ENCODE measurements around the gene MILR1.
A peak's percentile ranks its signal among the peaks of the same experiment; 100 is the strongest.
"Not testable (repeated sequence)": the region's sequence is repeated elsewhere in the genome, so short reads cannot be mapped to it uniquely, and the experiment has no call there.

MILR1 gene

GRCh38 chr17:64460955-64461354 lies 12.0 kb downstream of the MILR1 start:
- DNase-seq, result no peak
- in situ Hi-C loops (cut with MboI; ENCODE audit: low pct_unique_long_range_greater_than_20kb, low sequenced_read_pairs), result no loop called here

DNA sequence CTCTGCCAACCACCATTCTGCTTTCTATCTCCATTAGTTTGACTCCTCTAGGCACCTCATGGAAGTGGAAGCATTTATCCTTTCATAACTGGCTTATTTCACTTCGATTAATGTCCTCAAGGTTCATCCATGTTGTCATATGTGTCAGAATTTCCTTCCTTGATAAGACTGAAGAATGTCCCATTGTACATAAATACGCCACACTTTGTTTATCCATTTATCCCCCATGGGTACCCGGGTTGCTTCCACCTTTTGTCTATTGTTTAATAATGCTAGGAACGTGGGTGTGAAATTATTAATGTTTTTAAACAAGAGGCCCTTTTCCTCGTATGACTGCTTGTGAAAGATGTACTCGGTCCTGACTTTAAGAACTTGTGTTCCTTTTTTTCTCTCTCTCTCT lies 12.9 kb downstream of the MILR1 start:
- in situ Hi-C loops (cut with MboI; ENCODE audit: low pct_unique_long_range_greater_than_20kb, low sequenced_read_pairs), result no loop called here
- no peak for DNase-seq

- in situ Hi-C loops (cut with MboI; ENCODE audit: low pct_unique_long_range_greater_than_20kb, low sequenced_read_pairs), result no loop called here
- no peak for DNase-seq
Observed at GRCh38 chr17:64466019-64466735, 17.3 kb downstream of the MILR1 start.

DNA sequence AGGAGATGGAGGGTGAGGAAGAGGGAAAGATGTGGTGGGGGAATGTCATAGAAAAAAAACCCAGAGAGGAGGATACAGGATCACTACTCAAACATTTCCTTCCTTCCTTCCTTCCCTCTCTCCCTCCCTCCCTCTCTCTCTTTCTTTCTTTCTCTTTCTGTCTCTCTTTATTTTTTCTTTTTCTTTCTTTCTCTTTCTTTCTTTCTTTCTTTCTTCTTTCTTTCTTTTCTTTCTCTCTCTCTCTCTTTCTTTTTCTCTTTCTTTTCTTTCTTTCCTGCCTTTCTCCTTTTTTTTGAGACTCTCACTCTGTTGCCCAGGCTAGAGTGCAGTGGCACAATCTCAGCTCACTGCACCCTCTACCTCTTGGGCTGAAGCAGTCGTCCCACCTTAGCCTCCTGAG lies 17.9 kb downstream of the MILR1 start:
- DNase-seq; in situ Hi-C loops (cut with MboI; ENCODE audit: low pct_unique_long_range_greater_than_20kb, low sequenced_read_pairs): not testable (repeated sequence)

DNA sequence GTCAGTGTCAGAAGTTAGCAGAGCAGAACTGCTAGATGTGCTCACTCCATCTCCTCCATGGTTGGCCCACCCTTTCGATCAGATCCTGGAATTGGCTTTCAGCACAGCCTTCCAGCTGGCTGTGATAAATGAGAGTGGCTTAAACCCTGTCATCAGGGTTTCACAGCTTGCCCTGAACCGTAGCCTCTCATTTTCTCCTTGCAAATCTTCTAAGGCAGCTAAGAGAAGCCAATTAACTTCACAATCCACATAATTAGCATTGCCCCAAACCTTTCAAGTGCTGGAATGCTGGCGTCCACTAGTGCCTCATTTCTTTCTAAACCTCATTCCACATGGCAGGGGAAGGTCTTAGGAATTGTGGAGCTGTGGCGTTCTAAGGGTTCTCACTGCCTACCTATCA lies 21.7 kb downstream of the MILR1 start:
- in situ Hi-C loops (cut with MboI; ENCODE audit: low pct_unique_long_range_greater_than_20kb, low sequenced_read_pairs), result no loop called here
- DNase-seq, result no peak

DNA sequence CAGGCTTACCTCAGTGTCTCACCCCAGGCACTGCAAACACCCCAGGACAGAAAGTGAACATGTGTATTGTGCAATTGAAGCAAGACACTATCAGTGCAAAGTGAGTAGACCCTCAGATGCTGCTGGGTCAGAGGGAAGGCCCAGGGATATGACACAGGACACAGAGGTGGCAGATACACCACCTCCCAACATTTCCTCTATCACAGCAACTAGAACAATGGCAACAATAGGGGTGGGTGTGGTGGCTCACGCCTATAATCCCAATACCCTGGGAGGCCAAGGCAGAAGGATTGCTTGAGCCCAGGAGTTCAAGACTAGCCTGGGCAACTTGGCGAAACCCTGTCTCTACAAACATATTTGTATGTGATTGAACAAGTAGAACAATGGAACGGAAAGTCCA lies 22.5 kb downstream of the MILR1 start:
- DNase-seq, result no peak
- in situ Hi-C loops (cut with MboI; ENCODE audit: low pct_unique_long_range_greater_than_20kb, low sequenced_read_pairs), result no loop called here

DNA sequence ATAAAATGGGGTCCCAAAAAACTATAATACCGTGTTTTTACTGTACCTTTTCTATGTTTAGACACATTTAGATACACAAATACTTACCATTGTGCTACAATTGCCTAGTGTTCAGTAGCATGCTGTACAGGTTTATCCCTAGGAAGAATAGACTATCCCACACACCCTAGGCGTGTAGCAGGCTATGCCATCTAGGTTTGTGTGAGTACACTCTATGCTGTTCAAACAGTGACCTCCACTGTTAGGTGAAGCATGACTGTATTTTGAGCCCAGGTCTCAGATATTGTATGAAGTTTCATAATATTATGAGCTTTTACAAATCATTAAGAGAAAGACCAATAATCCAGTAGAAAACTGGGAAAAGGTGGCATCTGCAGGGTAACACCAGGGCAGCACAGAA lies 23.6 kb downstream of the MILR1 start:
- in situ Hi-C loops (cut with MboI; ENCODE audit: low pct_unique_long_range_greater_than_20kb, low sequenced_read_pairs), result no loop called here
- no peak for DNase-seq

GRCh38 chr17:64477849-64478248 lies 28.9 kb downstream of the MILR1 start:
- in situ Hi-C loops (cut with MboI; ENCODE audit: low pct_unique_long_range_greater_than_20kb, low sequenced_read_pairs), result no loop called here
- DNase-seq, result no peak

GRCh38 chr17:64480951-64481350 lies 32.0 kb downstream of the MILR1 start:
- DNase-seq, result no peak
- in situ Hi-C loops (cut with MboI; ENCODE audit: low pct_unique_long_range_greater_than_20kb, low sequenced_read_pairs), result no loop called here

GRCh38 chr17:64484380-64484779 lies 35.5 kb downstream of the MILR1 start:
- in situ Hi-C loops (cut with MboI; ENCODE audit: low pct_unique_long_range_greater_than_20kb, low sequenced_read_pairs), result no loop called here
- DNase-seq, result no peak

DNA sequence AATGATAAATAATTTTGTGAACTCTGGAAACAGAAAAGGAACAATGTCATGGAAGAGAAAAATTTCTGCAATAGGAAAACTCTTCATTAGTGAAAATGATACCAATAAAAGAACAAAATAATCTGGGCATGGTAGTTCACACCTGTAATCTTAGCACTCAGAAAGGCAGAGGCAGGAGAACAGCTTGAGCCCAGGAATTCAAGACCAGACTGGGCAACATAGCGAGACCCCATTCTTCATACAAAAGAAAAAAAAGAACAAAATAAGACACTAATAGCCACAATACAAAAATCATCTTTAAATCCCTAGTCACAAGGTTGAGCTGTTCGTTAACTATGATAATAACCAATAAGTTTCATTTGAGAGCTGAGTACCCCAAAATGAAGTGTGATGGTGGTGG lies 39.4 kb downstream of the MILR1 start:
- DNase-seq, result no peak
- in situ Hi-C loops (cut with MboI; ENCODE audit: low pct_unique_long_range_greater_than_20kb, low sequenced_read_pairs), result no loop called here

DNA sequence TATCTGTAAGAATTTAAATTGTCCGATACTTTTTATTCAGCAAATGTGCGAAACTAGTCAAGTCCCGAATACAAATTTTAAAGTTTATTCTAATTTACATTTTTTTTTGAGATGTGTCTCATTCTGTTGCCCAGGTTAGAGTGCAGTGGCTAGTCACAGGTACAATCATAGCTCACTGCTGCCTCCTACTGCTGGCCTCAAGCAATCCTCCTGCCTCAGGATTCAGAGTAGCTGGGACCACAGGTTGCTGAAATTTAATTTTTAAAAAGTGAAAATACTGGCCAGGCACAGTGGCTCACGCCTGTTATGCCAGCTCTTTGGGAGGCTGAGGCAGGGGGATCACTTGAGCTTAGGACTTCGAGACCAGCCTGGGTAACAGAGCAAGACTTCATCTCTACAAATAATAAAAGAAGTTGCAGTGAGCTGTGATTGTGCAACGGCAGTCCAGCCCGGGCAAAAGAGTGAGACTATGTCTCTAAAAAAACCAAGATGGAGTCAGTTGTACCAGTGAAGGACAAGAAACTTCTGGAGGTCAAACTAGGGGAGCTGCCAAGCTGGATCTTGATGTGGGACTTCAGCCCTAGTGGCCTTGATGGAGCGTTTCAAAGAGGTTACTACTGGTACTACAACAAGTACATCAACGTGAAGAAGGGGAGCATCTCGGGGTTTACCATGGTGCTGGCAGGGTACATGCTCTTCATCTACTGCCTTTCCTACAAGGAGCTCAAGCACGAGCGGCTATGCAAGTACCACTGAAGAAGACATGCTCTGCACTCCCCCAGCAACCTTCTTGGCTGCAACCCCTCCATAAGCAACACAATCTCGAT lies 42.3 kb downstream of the MILR1 start:
- DNase-seq, result peak; percentile 69
- in situ Hi-C loops (cut with MboI; ENCODE audit: low pct_unique_long_range_greater_than_20kb, low sequenced_read_pairs), result loop anchor here (10.0 kb wide), 1 partner anchor 66 kb away; no protein-coding TSS in a partner anchor

DNA sequence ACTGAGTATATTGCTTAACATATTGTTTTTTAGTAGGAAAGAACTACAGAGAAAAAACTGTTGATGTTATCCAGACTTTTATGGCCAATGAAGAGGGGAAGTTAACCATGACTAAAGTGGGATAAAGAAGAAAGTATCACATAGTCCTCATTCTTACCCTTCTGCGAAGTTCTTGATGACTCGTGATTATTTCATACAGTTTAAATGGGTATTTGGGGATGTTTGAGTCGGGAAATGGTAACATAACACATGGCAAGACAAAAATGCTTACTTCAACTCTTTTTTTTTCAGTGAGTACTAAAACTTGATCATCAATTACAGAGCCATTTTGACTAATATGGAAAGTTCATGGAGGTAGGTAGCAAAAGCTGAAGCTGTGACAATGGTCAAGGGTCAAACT lies 43.1 kb downstream of the MILR1 start:
- DNase-seq, result no peak
- in situ Hi-C loops (cut with MboI; ENCODE audit: low pct_unique_long_range_greater_than_20kb, low sequenced_read_pairs), result loop anchor here (10.0 kb wide), 1 partner anchor 67 kb away; no protein-coding TSS in a partner anchor

DNA sequence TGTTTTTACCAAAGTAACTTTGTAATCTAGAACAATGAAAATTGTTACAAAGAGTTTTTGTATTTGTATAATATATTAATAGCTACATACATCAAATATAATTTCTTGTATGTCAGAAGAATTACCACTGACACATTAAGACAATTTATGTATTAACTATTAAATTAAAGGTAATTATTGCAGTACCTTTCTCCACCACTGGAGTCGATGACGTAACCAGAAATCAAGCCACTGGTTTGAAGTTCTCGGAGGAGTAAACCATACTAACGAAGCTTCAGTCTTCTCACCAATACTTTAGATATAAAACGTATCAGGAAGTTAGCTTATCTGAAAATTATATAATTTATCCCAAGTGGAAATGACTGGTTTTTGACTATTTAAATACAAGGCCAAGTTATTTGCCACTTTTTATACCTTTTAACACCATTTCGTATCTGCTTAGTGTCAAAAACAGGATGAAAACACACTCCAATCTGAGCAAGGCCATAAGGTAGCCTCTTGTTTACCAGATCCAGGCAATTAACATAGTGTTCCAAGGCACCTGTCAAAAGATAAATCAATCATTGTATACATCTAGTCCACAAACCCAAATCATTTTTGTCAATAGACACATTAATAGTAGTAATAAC lies 43.7 kb downstream of the MILR1 start:
- in situ Hi-C loops (cut with MboI; ENCODE audit: low pct_unique_long_range_greater_than_20kb, low sequenced_read_pairs), result loop anchor here (10.0 kb wide), 1 partner anchor 68 kb away; no protein-coding TSS in a partner anchor
- no peak for DNase-seq

- no peak for DNase-seq
- in situ Hi-C loops (cut with MboI; ENCODE audit: low pct_unique_long_range_greater_than_20kb, low sequenced_read_pairs), result loop anchor here (10.0 kb wide), 1 partner anchor 69 kb away; no protein-coding TSS in a partner anchor
Observed at GRCh38 chr17:64494121-64494520, 45.2 kb downstream of the MILR1 start.

DNA sequence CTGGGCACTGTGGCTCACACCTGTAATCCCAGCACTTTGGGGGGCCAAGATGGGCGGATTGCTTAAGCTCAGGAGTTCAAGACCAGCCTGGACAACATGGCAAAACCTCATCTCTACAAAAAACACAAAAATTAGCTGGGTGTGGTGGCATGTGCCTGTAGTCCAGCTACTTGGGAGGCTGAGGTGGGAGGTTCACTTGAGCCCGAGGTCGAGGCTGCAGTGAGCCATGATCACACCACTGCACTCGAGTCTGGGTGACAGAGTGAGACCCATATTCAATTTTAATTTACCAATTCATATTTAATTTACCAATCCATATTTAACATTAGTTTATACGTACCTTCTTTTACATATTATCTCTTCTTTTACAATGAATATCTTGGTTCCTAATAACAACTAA lies 46.4 kb downstream of the MILR1 start:
- DNase-seq, result not testable (repeated sequence)
- in situ Hi-C loops (cut with MboI; ENCODE audit: low pct_unique_long_range_greater_than_20kb, low sequenced_read_pairs), result loop anchor here (10.0 kb wide), 1 partner anchor 70 kb away; no protein-coding TSS in a partner anchor

- in situ Hi-C loops (cut with MboI; ENCODE audit: low pct_unique_long_range_greater_than_20kb, low sequenced_read_pairs), result loop anchor here (10.0 kb wide), 1 partner anchor 72 kb away; no protein-coding TSS in a partner anchor
- DNase-seq, result no peak
Observed at GRCh38 chr17:64496348-64496785, 47.5 kb downstream of the MILR1 start.

DNA sequence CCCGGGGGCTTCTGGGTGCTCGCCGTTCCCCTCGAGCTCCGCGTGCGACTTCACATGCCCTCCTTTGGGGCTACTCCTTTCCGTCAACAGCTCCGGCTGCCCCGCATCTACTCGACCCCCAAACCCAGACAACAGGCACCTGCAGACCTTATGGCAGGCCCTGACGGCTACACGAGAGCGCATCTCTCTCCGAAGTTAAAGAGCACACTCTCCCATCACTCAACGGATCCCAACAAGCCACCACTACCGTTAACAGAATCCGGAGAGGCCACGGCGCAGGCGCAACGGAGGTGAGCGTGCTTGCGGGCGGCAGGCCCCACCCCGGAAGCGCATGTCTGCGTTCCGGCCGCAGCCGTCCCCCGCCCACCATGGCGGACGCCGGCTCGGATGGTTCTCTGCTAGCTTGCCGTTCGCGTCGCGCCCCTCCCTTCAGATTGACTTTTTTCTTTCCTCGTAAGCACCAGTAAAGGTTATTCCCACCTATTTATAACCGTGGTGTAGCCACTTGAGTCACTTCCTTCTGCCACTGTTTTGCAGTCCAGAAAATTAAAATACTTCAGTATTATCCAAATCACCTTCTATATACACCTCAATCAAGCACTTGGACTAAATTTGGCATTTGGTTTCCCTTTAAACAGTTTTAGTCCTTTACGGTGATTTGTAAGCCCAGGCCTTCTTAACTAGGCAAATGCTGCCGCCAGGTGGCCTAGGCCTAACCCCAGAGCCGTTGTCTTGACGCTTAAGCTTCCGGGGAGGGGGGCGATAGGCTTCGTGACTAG lies 48.1 kb downstream of the MILR1 start, which contains the start of gene POLG2:
POLG2 (minus strand) TSS at position 269 of the 779 bp plus-strand sequence; CDS start at position 183, 86 bp downstream.
- peak; percentile 94 for DNase-seq

DNA sequence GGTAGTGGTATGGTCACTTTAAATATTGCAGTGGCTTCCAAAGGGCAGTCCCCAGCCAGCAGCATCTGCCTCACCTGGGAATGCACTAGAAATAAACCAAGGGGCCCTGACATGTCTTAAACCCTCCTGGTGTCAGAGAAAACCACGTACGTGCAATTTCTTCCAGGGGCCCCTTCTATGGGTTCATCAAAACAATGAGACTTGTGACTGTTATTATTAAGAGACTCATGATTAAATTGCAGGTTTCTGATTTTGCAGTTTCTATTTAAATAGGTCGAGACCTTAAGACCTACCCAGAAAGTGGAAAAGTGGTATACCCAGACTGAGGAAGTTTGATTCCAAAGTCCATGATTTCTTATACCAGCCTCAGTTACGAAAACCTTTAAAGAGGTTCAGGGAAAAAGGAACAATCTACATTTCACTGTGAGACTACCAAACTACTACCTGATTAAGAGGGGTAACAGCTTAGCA lies 48.7 kb downstream of the MILR1 start:
- no peak for DNase-seq
- in situ Hi-C loops (cut with MboI; ENCODE audit: low pct_unique_long_range_greater_than_20kb, low sequenced_read_pairs), result loop anchor here (10.0 kb wide), 1 partner anchor 73 kb away; no protein-coding TSS in a partner anchor

More for the DNA sequence above, 48.1 kb downstream of the MILR1 start, which contains the start of gene POLG2:
- in situ Hi-C loops (cut with MboI; ENCODE audit: low pct_unique_long_range_greater_than_20kb, low sequenced_read_pairs), result loop anchor here (10.0 kb wide), 1 partner anchor 72 kb away; no protein-coding TSS in a partner anchor

All from KBM-7 (cell line).